Frontal cortex (tissue), 1 donor: ENCODE measurements around the gene CNTNAP3B. TPM values are rescaled to one million over a fixed set of nuclear protein-coding genes. Genes with fewer than 3 reads are reported as not detected.

Experiments used
- small RNA-seq: library from RNA; depleted of rRNA; stranded (forward); fragments of <200 nt; gene quantifications from one replicate; pipeline ENCODE3, GENCODE V24; 2014
- total RNA-seq: library from RNA; depleted of rRNA; stranded (reverse); fragments of >200 nt; gene quantifications from one replicate; pipeline ENCODE4 v1.2.3, GENCODE V29; 2014

The CNTNAP3B gene
- total RNA-seq, 1 donor from 2014 or later: 35.9 TPM

Small RNA genes within 50 kb of the gene (small RNA-seq; reads per million reads assigned to genes)
- not detected for gene RN7SL343P

Other genes with a start within 250 kb of the CNTNAP3B start
- not detected for gene SPATA31A6, start 54.2 kb upstream of the CNTNAP3B start, total RNA-seq